Tibial nerve (tissue), 4 donors: Measurements from ENCODE around the gene TAF11L3. TPM values are rescaled to one million over a fixed set of nuclear protein-coding genes. Genes with fewer than 3 reads are reported as not detected.
A peak's percentile ranks its signal among the peaks of the same experiment; 100 is the strongest.
"Not testable (repeated sequence)": the region's sequence is repeated elsewhere in the genome, so short reads cannot be mapped to it uniquely, and the experiment has no call there.

ENCODE experiments used
- DNase-seq, 2 donors: peaks; one replicate each; pipeline ENCODE4 v3.0.0-alpha.2; 2019; ENCODE audit warnings: low spot score in 2 of 2
- H3K27ac ChIP-seq, 4 donors: fragments of 200-600 bp; sonication (generic) in 3 of 4; one replicate each; pipeline ENCODE4 v1.5.1; 2017 to 2019; ENCODE audit warnings: mild to moderate bottlenecking in 1 of 4
- H3K27me3 ChIP-seq, 2 donors: fragments of 200-600 bp; sonication (generic) in 1 of 2; one replicate each; pipeline versions ENCODE4 v1.5.1 to v1.6.0; 2017 to 2019
- H3K36me3 ChIP-seq, 3 donors: fragments of 200-600 bp; sonication (generic); one replicate each; pipeline ENCODE4 v1.5.1; 2018 to 2019
- H3K4me1 ChIP-seq, 4 donors: fragments of 200-600 bp; sonication (generic) in 3 of 4; one replicate each; pipeline ENCODE4 v1.5.1; 2017 to 2019
- H3K4me3 ChIP-seq, 4 donors: fragments of 200-600 bp; sonication (generic) in 3 of 4; one replicate each; pipeline ENCODE4 v1.5.1; 2017 to 2019; ENCODE audit warnings: mild to moderate bottlenecking in 1 of 4, moderate library complexity in 1 of 4
- H3K9me3 ChIP-seq, 4 donors: fragments of 200-600 bp; sonication (generic) in 3 of 4; one replicate each; pipeline ENCODE4 v1.5.1; 2017 to 2019
- CTCF ChIP-seq, 5 experiments: fragments of 200-600 bp in 3 of 5; fragments of 450-650 bp in 2 of 5; sonication (generic) in 3 of 5; IDR thresholded peaks; one replicate each; pipeline ENCODE4 v1.5.1; 2016 to 2019; ENCODE audit warnings: antibody characterized with exemption in 5 of 5, mild to moderate bottlenecking in 3 of 5, moderate library complexity in 2 of 5
- EP300 ChIP-seq, 2 donors: sonication (generic); formaldehyde crosslinking; IDR thresholded peaks; one replicate each; pipeline ENCODE4 v1.6.1; 2017; ENCODE audit warnings: antibody characterized with exemption in 2 of 2, mild to moderate bottlenecking in 1 of 2
- POLR2A ChIP-seq, 2 donors: fragments of 450-650 bp; IDR thresholded peaks; one replicate each; pipeline ENCODE4 v1.6.1; 2017; ENCODE audit warnings: antibody characterized with exemption in 2 of 2, mild to moderate bottlenecking in 2 of 2, moderate library complexity in 2 of 2
- WGBS, 2 donors: methylation state at CpG; one replicate each; pipeline ENCODE4 v1.1.5; 2018; 5-methylcytosine and 5-hydroxymethylcytosine counted together
- small RNA-seq: library from RNA; depleted of rRNA; stranded (forward); fragments of <200 nt; gene quantifications from one replicate; pipeline ENCODE3, GENCODE V24; 2016
- total RNA-seq, 4 donors: library from RNA; depleted of rRNA; stranded (reverse); fragments of >200 nt; gene quantifications; one replicate each; pipeline ENCODE4 v1.1.0, GENCODE V29; 2016

Gene TAF11L3
- total RNA-seq, 4 donors from 2014 or later, result not detected

DNA sequence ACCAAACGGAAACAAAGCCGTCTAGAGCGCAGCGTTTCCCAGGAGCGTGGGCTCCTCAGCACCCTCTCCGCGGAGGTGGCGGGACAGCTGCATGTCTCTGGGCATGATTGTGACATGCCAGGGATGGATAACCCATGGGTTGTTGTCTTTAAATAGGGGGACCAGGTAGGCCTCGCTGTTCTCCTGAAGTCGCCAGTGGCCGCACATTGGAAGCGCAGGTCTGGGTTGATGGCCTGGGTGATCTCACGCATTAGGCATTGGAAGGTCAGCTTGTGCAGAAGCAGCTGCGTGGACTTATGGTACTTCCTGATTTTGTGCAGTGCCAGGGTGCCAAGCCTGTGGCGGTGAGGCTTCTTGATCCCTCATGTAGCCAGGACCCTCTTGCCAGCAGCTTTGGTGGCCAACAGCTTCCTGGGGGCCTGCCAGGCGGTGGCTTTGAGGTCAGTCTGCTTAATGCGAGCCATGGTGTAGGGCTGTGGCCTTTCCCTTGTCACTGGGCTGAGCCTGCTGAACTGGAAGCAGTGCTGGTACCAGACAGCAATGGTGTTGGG lies 6.3 kb upstream of the TAF11L3 start:
- no peaks in the 10 kb centered on the region for H3K9me3 ChIP-seq
- no peak overlapping the region for H3K27ac ChIP-seq
- DNase-seq, result no peak
- no peaks in the 10 kb centered on the region for H3K27me3 ChIP-seq
- 92 to 94% methylated on average over 14 to 17 of the region's 17 CpGs for WGBS, 2 donors
- no peaks in the 10 kb centered on the region for H3K36me3 ChIP-seq
- H3K4me3 ChIP-seq, result no peak overlapping the region
- no peak for TF ChIP-seq CTCF (IDR thresholded peaks at IDR 0.05)
- no peak for TF ChIP-seq POLR2A (IDR thresholded peaks at IDR 0.05)
- no peak for TF ChIP-seq EP300 (IDR thresholded peaks at IDR 0.05)
- H3K4me1 ChIP-seq, result no peaks in the 10 kb centered on the region

DNA sequence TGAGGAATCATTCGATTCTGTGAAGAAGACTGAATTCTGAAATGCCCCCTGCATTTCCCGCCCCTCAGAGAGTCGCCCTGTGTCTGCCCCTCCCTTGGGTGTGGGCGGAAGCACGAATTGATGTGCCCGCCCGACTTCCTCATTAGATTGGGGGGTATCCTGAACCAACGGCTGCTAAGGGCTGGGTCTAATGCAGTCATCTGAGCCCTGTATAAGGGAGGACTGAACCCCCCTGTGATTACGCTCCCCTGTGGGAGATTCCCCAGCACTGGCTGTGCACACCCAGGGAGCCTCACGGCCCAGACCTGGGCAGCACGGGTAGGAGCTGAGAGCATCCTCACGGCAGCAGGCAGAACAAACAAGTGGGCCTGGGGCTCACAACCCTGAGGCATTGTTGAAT lies 641 bp upstream of the TAF11L3 start:
- H3K4me1 ChIP-seq, H3K4me3 ChIP-seq, DNase-seq, H3K36me3 ChIP-seq, H3K27me3 ChIP-seq, H3K27ac ChIP-seq, H3K9me3 ChIP-seq: not testable (repeated sequence)
- whole genome bisulfite sequencing, 2 donors, result 78 to 83% methylated on average over 12 of the region's 12 CpGs

GRCh38 chr5:17519508-17519907 lies 1.3 kb downstream of the TAF11L3 start:
- not testable (repeated sequence) for H3K4me3 ChIP-seq, H3K27ac ChIP-seq, DNase-seq, H3K27me3 ChIP-seq, H3K9me3 ChIP-seq, H3K4me1 ChIP-seq, H3K36me3 ChIP-seq
- 94 to 96% methylated on average over 9 to 10 of the region's 14 CpGs for whole genome bisulfite sequencing, 2 donors

- H3K27ac ChIP-seq, H3K27me3 ChIP-seq, H3K9me3 ChIP-seq, H3K4me3 ChIP-seq, DNase-seq, H3K4me1 ChIP-seq, H3K36me3 ChIP-seq: not testable (repeated sequence)
- WGBS, 2 donors, result no CpG with 5 or more reads among the region's 15 CpGs
These were observed 3.3 kb downstream of the TAF11L3 start, which contains the start of gene TAF11L4 for GRCh38 chr5:17521501-17521900. Gene TAF11L4 (plus strand): TSS chr5:17521801.

DNA sequence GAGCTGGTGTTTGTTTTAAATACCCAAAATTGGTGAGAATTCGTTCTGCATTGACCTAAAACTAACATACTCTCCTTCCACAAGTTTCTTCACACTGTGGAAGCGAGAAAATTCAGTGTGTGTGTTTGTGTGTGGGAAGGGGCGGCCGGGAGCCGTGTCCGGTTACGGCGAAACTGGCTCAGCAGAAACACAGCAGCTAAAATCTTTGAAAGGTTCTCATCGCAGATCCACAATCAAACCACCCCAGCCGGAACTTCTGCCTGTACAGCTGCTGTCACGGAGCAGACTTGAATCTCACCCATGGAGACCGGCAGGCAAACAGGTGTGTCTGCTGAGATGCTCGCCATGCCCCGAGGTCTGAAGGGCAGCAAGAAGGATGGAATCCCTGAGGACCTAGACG lies 6.8 kb downstream of the TAF11L3 start, which contains the start of gene TAF11L5:
Gene TAF11L5, plus strand, starts transcription at position 301 of the 400 bp plus-strand sequence.
- not testable (repeated sequence) for H3K27me3 ChIP-seq, DNase-seq, H3K9me3 ChIP-seq, H3K4me3 ChIP-seq, H3K27ac ChIP-seq, H3K36me3 ChIP-seq, H3K4me1 ChIP-seq
- WGBS, 2 donors, result no CpG with 5 or more reads among the region's 15 CpGs

DNA sequence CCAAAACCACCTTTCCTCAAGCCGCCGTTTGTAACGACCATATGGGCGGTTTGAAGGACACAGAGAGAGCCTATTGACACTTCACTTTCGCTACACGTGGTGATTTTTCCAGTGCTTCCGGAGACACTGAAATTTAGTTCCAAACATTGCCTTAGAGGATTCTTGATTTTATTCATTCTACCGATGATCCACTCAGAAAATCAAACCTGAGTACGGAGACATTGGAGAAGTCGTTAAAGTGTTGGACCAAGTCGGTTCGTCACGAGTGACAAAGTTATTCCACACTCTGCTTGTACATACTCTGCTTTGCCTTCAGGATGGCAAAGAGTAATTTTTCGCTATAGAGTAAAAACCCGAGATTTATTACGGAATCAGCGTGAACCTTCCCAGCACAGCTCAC lies 8.3 kb downstream of the TAF11L3 start:
- not testable (repeated sequence) for H3K4me1 ChIP-seq, H3K4me3 ChIP-seq, H3K27ac ChIP-seq, H3K9me3 ChIP-seq, H3K36me3 ChIP-seq, H3K27me3 ChIP-seq
- 92 to 94% methylated on average over 17 of the region's 17 CpGs for WGBS, 2 donors
- DNase-seq, result peak; percentile 33 to 50

DNA sequence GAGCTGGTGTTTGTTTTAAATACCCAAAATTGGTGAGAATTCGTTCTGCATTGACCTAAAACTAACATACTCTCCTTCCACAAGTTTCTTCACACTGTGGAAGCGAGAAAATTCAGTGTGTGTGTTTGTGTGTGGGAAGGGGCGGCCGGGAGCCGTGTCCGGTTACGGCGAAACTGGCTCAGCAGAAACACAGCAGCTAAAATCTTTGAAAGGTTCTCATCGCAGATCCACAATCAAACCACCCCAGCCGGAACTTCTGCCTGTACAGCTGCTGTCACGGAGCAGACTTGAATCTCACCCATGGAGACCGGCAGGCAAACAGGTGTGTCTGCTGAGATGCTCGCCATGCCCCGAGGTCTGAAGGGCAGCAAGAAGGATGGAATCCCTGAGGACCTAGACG lies 10.2 kb downstream of the TAF11L3 start, which contains the start of gene TAF11L6:
Gene TAF11L6, plus strand, starts transcription at position 301 of the 400 bp plus-strand sequence.
- H3K9me3 ChIP-seq, H3K27ac ChIP-seq, H3K27me3 ChIP-seq, H3K4me1 ChIP-seq, H3K36me3 ChIP-seq, DNase-seq, H3K4me3 ChIP-seq: not testable (repeated sequence)
- WGBS, 2 donors, result no CpG with 5 or more reads among the region's 15 CpGs

Small RNAs within 50 kb of the gene (small RNA-seq; reads per million reads assigned to genes)
- not detected for gene AC106774.3

Other genes with a start within 250 kb of the TAF11L3 start
- not detected for gene TAF11L2, start 20.1 kb upstream of the TAF11L3 start, total RNA-seq
- gene TAF11L4, start 3.4 kb downstream of the TAF11L3 start, total RNA-seq, result not detected
- gene TAF11L5, start 6.9 kb downstream of the TAF11L3 start, total RNA-seq, result not detected
- gene TAF11L6, start 10.3 kb downstream of the TAF11L3 start, total RNA-seq, result not detected
- gene TAF11L7, start 67.4 kb downstream of the TAF11L3 start, total RNA-seq, result not detected
- gene TAF11L8, start 72.6 kb downstream of the TAF11L3 start, total RNA-seq, result not detected
- gene TAF11L9, start 76.0 kb downstream of the TAF11L3 start, total RNA-seq, result not detected
- gene TAF11L10, start 79.5 kb downstream of the TAF11L3 start, total RNA-seq, result not detected
- not detected for gene TAF11L11, start 85.8 kb downstream of the TAF11L3 start, total RNA-seq
- gene TAF11L12, start 92.0 kb downstream of the TAF11L3 start, total RNA-seq, result not detected
- gene TAF11L13, start 113.7 kb downstream of the TAF11L3 start, total RNA-seq, result not detected
- not detected for gene TAF11L14, start 116.1 kb downstream of the TAF11L3 start, total RNA-seq